ENCODE data around the gene SPTBN5. TPM values are rescaled to one million over a fixed set of nuclear protein-coding genes. Genes with fewer than 3 reads are reported as not detected.

The SPTBN5 gene
- total RNA-seq, 1 experiment from 2014 or later, result 2.5 TPM

DNA sequence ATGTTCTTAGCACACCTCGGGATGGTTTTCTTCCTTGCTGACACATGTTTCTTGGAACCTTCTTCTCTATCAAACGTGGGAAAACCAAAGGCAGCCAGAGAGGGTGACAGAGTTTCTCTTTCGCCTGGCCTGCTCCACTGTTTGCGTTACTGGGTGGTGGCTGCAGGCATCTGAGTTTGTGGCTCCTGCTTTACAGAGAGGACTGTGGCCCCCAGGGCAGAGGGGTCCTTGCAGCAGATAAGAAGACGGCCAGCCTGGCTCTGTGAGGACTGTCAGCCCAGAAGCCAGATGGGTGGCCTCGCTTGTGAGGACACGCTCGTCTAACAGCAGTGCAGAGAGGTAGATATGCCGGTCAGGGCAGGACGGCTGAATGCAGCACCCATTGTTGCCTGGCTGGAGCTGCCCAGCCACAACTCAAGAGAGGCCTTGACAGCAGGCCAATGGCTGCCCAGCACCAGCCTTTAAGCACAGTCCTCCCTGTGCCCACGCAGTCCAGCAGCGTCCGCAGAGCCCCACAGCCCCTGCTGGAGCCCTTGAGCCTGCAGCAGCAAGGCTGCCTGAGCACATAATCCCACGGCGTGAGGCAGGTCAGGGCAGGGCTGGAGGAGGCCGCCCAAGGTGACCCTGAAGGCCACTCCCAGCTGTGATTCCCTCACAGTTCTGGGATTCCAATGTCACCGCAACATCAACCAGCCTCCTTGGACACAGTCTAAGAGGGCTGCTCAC, 15.0 kb upstream of the SPTBN5 start:
- intact Hi-C loops (cut with micrococcal nuclease; ENCODE audit: unreplicated experiment), result no loop called here
- POLR2A ChIA-PET, result no interaction called here
- H3K4me1 Mint-ChIP-seq (ENCODE audit: low read depth, unreplicated experiment), result no peaks in the 10 kb centered on the region
- BruUV-seq (replicated peaks), result no TSS peak
- no peaks in the 10 kb centered on the region for H3K4me1 ChIP-seq
- H3K27me3 Mint-ChIP-seq (ENCODE audit: insufficient read depth, unreplicated experiment), result no peaks in the 10 kb centered on the region
- CTCF ChIA-PET, result interaction anchor here (0.5 kb wide), 1 partner anchor 553 kb away, joined by 5 read pairs; no protein-coding TSS in a partner anchor
- H3K27me3 ChIP-seq (replicated peaks; ENCODE audit: control insufficient read depth, insufficient read depth, low read length), result no peaks in the 10 kb centered on the region
- no peaks in the 10 kb centered on the region for H3K9me3 ChIP-seq
- no peak for DNase-seq
- H3K36me3 ChIP-seq (ENCODE audit: control insufficient read depth, insufficient read depth, low read length), result peaks cover 5% of the 10 kb centered on the region
- no peaks in the 10 kb centered on the region for H3K9me3 Mint-ChIP-seq (ENCODE audit: unreplicated experiment)
- H3K4me3 Mint-ChIP-seq (ENCODE audit: unreplicated experiment), result no peak overlapping the region
- peaks cover 64% of the 10 kb centered on the region for H3K36me3 Mint-ChIP-seq (ENCODE audit: insufficient read depth, unreplicated experiment)
- no peak overlapping the region for H3K27ac Mint-ChIP-seq (ENCODE audit: unreplicated experiment)
- H3K4me3 ChIP-seq (ENCODE audit: low read depth, low read length), result no peak overlapping the region
- TF ChIP-seq, protein P1, sequence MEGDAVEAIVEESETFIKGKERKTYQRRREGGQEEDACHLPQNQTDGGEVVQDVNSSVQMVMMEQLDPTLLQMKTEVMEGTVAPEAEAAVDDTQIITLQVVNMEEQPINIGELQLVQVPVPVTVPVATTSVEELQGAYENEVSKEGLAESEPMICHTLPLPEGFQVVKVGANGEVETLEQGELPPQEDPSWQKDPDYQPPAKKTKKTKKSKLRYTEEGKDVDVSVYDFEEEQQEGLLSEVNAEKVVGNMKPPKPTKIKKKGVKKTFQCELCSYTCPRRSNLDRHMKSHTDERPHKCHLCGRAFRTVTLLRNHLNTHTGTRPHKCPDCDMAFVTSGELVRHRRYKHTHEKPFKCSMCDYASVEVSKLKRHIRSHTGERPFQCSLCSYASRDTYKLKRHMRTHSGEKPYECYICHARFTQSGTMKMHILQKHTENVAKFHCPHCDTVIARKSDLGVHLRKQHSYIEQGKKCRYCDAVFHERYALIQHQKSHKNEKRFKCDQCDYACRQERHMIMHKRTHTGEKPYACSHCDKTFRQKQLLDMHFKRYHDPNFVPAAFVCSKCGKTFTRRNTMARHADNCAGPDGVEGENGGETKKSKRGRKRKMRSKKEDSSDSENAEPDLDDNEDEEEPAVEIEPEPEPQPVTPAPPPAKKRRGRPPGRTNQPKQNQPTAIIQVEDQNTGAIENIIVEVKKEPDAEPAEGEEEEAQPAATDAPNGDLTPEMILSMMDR (IDR thresholded peaks at IDR 0.05; ENCODE audit: insufficient read depth in 1 of 2, low read depth in 1 of 2, low read length in 1 of 2, severe bottlenecking in 1 of 2, unreplicated experiment in 1 of 2), result no peak

DNA sequence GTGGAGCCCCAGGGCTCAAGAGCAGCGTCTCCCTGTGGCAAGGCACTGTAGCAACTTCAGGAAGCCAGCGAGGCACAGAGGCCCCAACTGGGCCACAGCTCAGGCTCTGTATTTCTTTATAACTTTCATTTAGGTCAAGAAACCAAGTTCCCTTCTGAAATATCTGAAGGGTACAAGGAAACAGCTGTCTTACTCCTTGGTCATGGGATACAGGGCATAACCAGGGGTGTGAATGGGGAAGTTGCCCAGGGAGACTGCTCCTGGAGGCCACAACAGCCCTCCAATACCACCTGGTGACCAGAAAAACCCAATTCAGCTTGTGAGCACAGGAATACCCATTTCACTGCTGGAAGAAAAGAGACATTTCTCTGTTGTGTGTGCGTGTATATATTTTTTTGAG, 13.3 kb upstream of the SPTBN5 start:
- TF ChIP-seq, protein P1 (IDR thresholded peaks at IDR 0.05; ENCODE audit: insufficient read depth in 1 of 2, low read depth in 1 of 2, low read length in 1 of 2, severe bottlenecking in 1 of 2, unreplicated experiment in 1 of 2), result no peak
- Histone ChIP-seq H3K4me1 (no peaks in the 10 kb centered on the region), H3K9me3 (no peaks in the 10 kb centered on the region), H3K27me3 (replicated peaks; ENCODE audit: control insufficient read depth, insufficient read depth, low read length) (no peaks in the 10 kb centered on the region), H3K36me3 (ENCODE audit: control insufficient read depth, insufficient read depth, low read length) (peaks cover 5% of the 10 kb centered on the region), H3K4me3 (ENCODE audit: low read depth, low read length) (no peak overlapping the region)
- Mint-ChIP-seq H3K27me3 (ENCODE audit: insufficient read depth, unreplicated experiment) (no peaks in the 10 kb centered on the region), H3K36me3 (ENCODE audit: insufficient read depth, unreplicated experiment) (peaks cover 65% of the 10 kb centered on the region), H3K4me3 (ENCODE audit: unreplicated experiment) (no peak overlapping the region), H3K27ac (ENCODE audit: unreplicated experiment) (no peak overlapping the region), H3K4me1 (ENCODE audit: low read depth, unreplicated experiment) (no peaks in the 10 kb centered on the region), H3K9me3 (ENCODE audit: unreplicated experiment) (no peaks in the 10 kb centered on the region)
- CTCF ChIA-PET, result no interaction called here
- no TSS peak for BruUV-seq (replicated peaks)
- POLR2A ChIA-PET, result no interaction called here
- intact Hi-C loops (cut with micrococcal nuclease; ENCODE audit: unreplicated experiment), result no loop called here
- no peak for DNase-seq

DNA sequence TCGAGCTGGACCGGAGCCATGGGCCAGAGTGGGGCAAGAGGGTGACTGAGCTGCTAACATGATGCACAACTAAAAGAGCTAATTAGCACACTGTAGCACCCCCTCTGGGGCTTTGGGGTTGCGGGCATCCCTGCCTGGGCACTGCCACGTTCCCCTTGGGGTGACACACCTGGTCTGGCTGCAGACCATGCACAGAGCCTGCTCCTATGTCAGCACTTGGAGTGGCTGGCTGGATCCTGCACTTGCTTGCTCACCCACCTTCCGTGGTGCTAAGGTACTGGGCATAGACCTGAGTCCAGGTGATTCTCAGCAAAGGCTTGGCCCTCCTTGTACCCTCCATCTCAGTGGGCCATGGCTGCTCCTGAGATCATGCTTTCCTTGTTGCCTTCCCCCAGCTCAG, 12.8 kb upstream of the SPTBN5 start:
- Mint-ChIP-seq H3K9me3 (ENCODE audit: unreplicated experiment) (no peaks in the 10 kb centered on the region), H3K27ac (ENCODE audit: unreplicated experiment) (no peak overlapping the region), H3K36me3 (ENCODE audit: insufficient read depth, unreplicated experiment) (peaks cover 65% of the 10 kb centered on the region), H3K27me3 (ENCODE audit: insufficient read depth, unreplicated experiment) (no peaks in the 10 kb centered on the region), H3K4me3 (ENCODE audit: unreplicated experiment) (no peak overlapping the region), H3K4me1 (ENCODE audit: low read depth, unreplicated experiment) (no peaks in the 10 kb centered on the region)
- ChIA-PET POLR2A (no interaction called here), CTCF (no interaction called here)
- no TSS peak for BruUV-seq (replicated peaks)
- Histone ChIP-seq H3K36me3 (ENCODE audit: control insufficient read depth, insufficient read depth, low read length) (peaks cover 5% of the 10 kb centered on the region), H3K9me3 (no peaks in the 10 kb centered on the region), H3K4me1 (no peaks in the 10 kb centered on the region), H3K4me3 (ENCODE audit: low read depth, low read length) (no peak overlapping the region), H3K27me3 (replicated peaks; ENCODE audit: control insufficient read depth, insufficient read depth, low read length) (no peaks in the 10 kb centered on the region)
- intact Hi-C loops (cut with micrococcal nuclease; ENCODE audit: unreplicated experiment), result no loop called here
- no peak for DNase-seq
- TF ChIP-seq, protein P1 (IDR thresholded peaks at IDR 0.05; ENCODE audit: insufficient read depth in 1 of 2, low read depth in 1 of 2, low read length in 1 of 2, severe bottlenecking in 1 of 2, unreplicated experiment in 1 of 2), result no peak

Measured in Caco-2 (cell line).